Neuronal stem cell (in vitro differentiated cells): ENCODE data around the gene KRTAP19-8.

Experiments
- DNase-seq: peaks from one replicate; pipeline ENCODE4 v3.0.0-alpha.2; 2013; ENCODE audit warnings: low spot score
- H2AFZ ChIP-seq: one replicate; pipeline ENCODE4 v1.6.1; 2013; ENCODE audit warnings: mild to moderate bottlenecking, low read length, inconsistent platforms
- H2AK5ac ChIP-seq: 2 replicates; pipeline ENCODE4 v1.6.1; 2013; ENCODE audit warnings: low read depth, mild to moderate bottlenecking, inconsistent platforms, low read length, moderate library complexity, mixed read lengths
- H2BK120ac ChIP-seq: 2 replicates; pipeline ENCODE4 v1.6.1; 2013; ENCODE audit warnings: low read depth, mild to moderate bottlenecking, inconsistent platforms, low read length, moderate library complexity, mixed read lengths
- H2BK12ac ChIP-seq: one replicate; pipeline ENCODE4 v1.6.1; 2013; ENCODE audit warnings: low read length, inconsistent platforms
- H2BK15ac ChIP-seq: 2 replicates; pipeline ENCODE4 v1.6.1; 2013; ENCODE audit warnings: mild to moderate bottlenecking, low read length, inconsistent platforms, mixed read lengths
- H2BK5ac ChIP-seq: one replicate; pipeline ENCODE4 v1.6.1; 2013; ENCODE audit warnings: inconsistent platforms, mild to moderate bottlenecking, low read length, moderate library complexity
- H3K14ac ChIP-seq: one replicate; pipeline ENCODE4 v1.6.1; 2013; ENCODE audit warnings: low read length, inconsistent platforms
- H3K18ac ChIP-seq: 2 replicates; pipeline ENCODE4 v1.6.1; 2013; ENCODE audit warnings: low read length, inconsistent platforms
- H3K23ac ChIP-seq: 2 replicates; pipeline ENCODE4 v1.6.1; 2013; ENCODE audit warnings: low read depth, mild to moderate bottlenecking, mixed read lengths, low read length, inconsistent platforms; ENCODE audit not compliant: poor library complexity
- H3K27ac ChIP-seq: replicated peaks from 3 replicates; pipeline ENCODE4 v1.5.1; 2013; ENCODE audit warnings: low read length, inconsistent platforms
- H3K27me3 ChIP-seq, 3 experiments: 2 replicates each; pipeline ENCODE4 v1.6.1; 2013; ENCODE audit warnings: low read length in 3 of 3, mild to moderate bottlenecking in 2 of 3, inconsistent platforms in 1 of 3, low read depth in 1 of 3, mixed read lengths in 1 of 3, moderate library complexity in 1 of 3; ENCODE audit not compliant: control insufficient read depth in 3 of 3, insufficient read depth in 3 of 3
- H3K36me3 ChIP-seq, 2 donors: replicated peaks in 1 of 2; 2 replicates each; pipeline ENCODE4 v1.6.1; 2013; ENCODE audit warnings: low read length in 2 of 2; ENCODE audit not compliant: control insufficient read depth in 2 of 2, insufficient read depth in 2 of 2
- H3K4ac ChIP-seq: 2 replicates; pipeline ENCODE4 v1.6.1; 2013; ENCODE audit warnings: inconsistent platforms, mild to moderate bottlenecking, low read length, moderate library complexity
- H3K4me1 ChIP-seq, 2 donors: 1 replicate in 1 of 2; 2 replicates in 1 of 2; pipeline ENCODE4 v1.6.1; 2013; ENCODE audit warnings: low read length in 2 of 2, low read depth in 1 of 2; ENCODE audit not compliant: control insufficient read depth in 2 of 2, insufficient read depth in 1 of 2
- H3K4me2 ChIP-seq: one replicate; pipeline ENCODE4 v1.6.1; 2013; ENCODE audit warnings: mild to moderate bottlenecking, low read length, inconsistent platforms; ENCODE audit not compliant: insufficient read depth, poor library complexity, severe bottlenecking
- H3K4me3 ChIP-seq, 2 donors: 2 replicates each; pipeline ENCODE4 v1.5.1; 2013; ENCODE audit warnings: low read length in 2 of 2, mild to moderate bottlenecking in 2 of 2, inconsistent platforms in 1 of 2, moderate library complexity in 1 of 2
- H3K79me1 ChIP-seq: one replicate; pipeline ENCODE4 v1.6.1; 2013; ENCODE audit warnings: low read depth, mild to moderate bottlenecking, inconsistent platforms, low read length, moderate library complexity
- H3K9ac ChIP-seq: one replicate; pipeline ENCODE4 v1.6.1; 2013; ENCODE audit warnings: mild to moderate bottlenecking, low read depth, low read length, inconsistent platforms; ENCODE audit not compliant: poor library complexity
- H3K9me3 ChIP-seq, 2 donors: replicated peaks in 1 of 2; 2 replicates each; pipeline versions ENCODE3 to v1.6.1; 2013; ENCODE audit warnings: low read length in 2 of 2, mild to moderate bottlenecking in 2 of 2, inconsistent platforms in 1 of 2, low read depth in 1 of 2, mixed read lengths in 1 of 2, moderate library complexity in 1 of 2; ENCODE audit not compliant: control insufficient read depth in 2 of 2, insufficient read depth in 1 of 2
- H4K8ac ChIP-seq: one replicate; pipeline ENCODE4 v1.6.1; 2013; ENCODE audit warnings: low read depth, mild to moderate bottlenecking, inconsistent platforms, low read length, moderate library complexity
- H4K91ac ChIP-seq: one replicate; pipeline ENCODE4 v1.6.1; 2013; ENCODE audit warnings: low read length, low read depth, mild to moderate bottlenecking, inconsistent platforms; ENCODE audit not compliant: poor library complexity
- WGBS, 2 donors: extraction: QIAGEN DNeasy Blood & Tissue Kit; methylation state at CpG; one replicate each; pipeline ENCODE4 v1.1.7; 2013; ENCODE audit warnings: missing lambda C conversion rate in 2 of 2, mixed read lengths in 1 of 2; ENCODE audit not compliant: insufficient read length in 2 of 2, insufficient replicate concordance in 1 of 2; ENCODE audit errors: extremely low coverage in 2 of 2; 5-methylcytosine and 5-hydroxymethylcytosine counted together

Gene KRTAP19-8

GRCh38 chr21:30990514-30991262, 47.6 kb downstream of the KRTAP19-8 start:
- Histone ChIP-seq H2BK5ac (no peak overlapping the region), H3K4me2 (no peak overlapping the region), H4K91ac (no peak overlapping the region), H3K79me1 (no peaks in the 10 kb centered on the region), H3K36me3 (no peaks in the 10 kb centered on the region), H3K14ac (no peak overlapping the region), H3K4ac (no peak overlapping the region), H3K4me1 (peaks cover 0 to 3% of the 10 kb centered on the region in 2 donors), H4K8ac (no peak overlapping the region), H3K23ac (no peak overlapping the region), H3K27me3 (no peaks in the 10 kb centered on the region), H2BK120ac (no peak overlapping the region), H2BK12ac (no peak overlapping the region), H2AK5ac (no peak overlapping the region), H3K27ac (no peak overlapping the region), H2BK15ac (no peak overlapping the region), H3K18ac (no peak overlapping the region), H3K9ac (no peak overlapping the region), H2AFZ (no peak overlapping the region), H3K4me3 (peak overlapping the region in 1 of 2 donors; percentile 63), H3K9me3 (no peaks in the 10 kb centered on the region)
- whole genome bisulfite sequencing, 2 donors, result no CpG with 5 or more reads among the region's 5 CpGs
- no peak for DNase-seq

DNA sequence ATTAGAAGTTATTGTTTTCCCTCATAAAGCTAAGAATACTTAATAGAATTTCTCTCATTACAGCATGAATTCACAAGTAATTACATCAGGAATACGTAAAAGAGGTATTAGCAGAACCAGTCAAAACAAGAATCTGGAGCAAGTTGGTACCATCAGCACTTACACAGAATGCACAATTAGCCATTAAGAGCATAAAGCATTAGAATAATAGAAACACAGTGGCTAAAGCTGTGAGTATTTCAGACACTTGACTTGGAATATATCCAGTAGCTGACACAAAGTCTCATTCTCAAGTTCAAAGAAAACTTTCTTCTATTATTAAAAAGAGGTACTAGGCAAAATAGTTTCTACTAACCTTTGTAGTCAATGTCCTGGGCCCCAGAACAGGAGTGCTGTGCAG, 49.6 kb downstream of the KRTAP19-8 start:
- no CpG with 5 or more reads among the region's 1 CpG for WGBS, 2 donors
- H3K14ac ChIP-seq, result no peak overlapping the region
- no peak overlapping the region for H3K9ac ChIP-seq
- H3K9me3 ChIP-seq, result no peaks in the 10 kb centered on the region
- no peak overlapping the region for H2BK12ac ChIP-seq
- H3K36me3 ChIP-seq, result no peaks in the 10 kb centered on the region
- H3K18ac ChIP-seq, result no peak overlapping the region
- no peak overlapping the region for H3K27ac ChIP-seq
- H3K23ac ChIP-seq, result no peak overlapping the region
- H2BK5ac ChIP-seq, result no peak overlapping the region
- DNase-seq, result no peak
- no peak overlapping the region for H2AFZ ChIP-seq
- no peak overlapping the region for H3K4me3 ChIP-seq
- no peak overlapping the region for H3K4ac ChIP-seq
- no peaks in the 10 kb centered on the region for H3K27me3 ChIP-seq
- H2BK15ac ChIP-seq, result no peak overlapping the region
- no peak overlapping the region for H3K4me2 ChIP-seq
- H3K4me1 ChIP-seq, result no peaks in the 10 kb centered on the region
- no peak overlapping the region for H2BK120ac ChIP-seq
- no peaks in the 10 kb centered on the region for H3K79me1 ChIP-seq
- no peak overlapping the region for H4K91ac ChIP-seq
- no peak overlapping the region for H2AK5ac ChIP-seq
- no peak overlapping the region for H4K8ac ChIP-seq
